GM23338 (cell line): ENCODE data around the gene EFR3B. TPM values are rescaled to one million over a fixed set of nuclear protein-coding genes. Genes with fewer than 3 reads are reported as not detected.

Experiments used
- ATAC-seq: fragments of 200-7000 bp; cut with Tn5 transposase; 3 replicates; pipeline ENCODE4 v1.9.1; 2020
- DNase-seq: peaks from one replicate; pipeline ENCODE4 v3.0.0-alpha.2; 2015; ENCODE audit warnings: low spot score
- H2AFZ ChIP-seq: fragments of 200-600 bp; sonication (generic); 2 replicates; pipeline ENCODE4 v1.8.0; 2016; ENCODE audit warnings: antibody characterized with exemption, mild to moderate bottlenecking, moderate library complexity
- H3F3A ChIP-seq: fragments of 200-600 bp; sonication (generic); replicated peaks from 2 replicates; pipeline ENCODE4 v1.8.0; 2017; ENCODE audit warnings: antibody characterized with exemption, mixed run types, low read depth
- H3K27ac ChIP-seq: fragments of 200-600 bp; sonication (generic); 2 replicates; pipeline ENCODE4 v1.6.1; 2016; ENCODE audit warnings: low read depth
- H3K27me3 ChIP-seq: fragments of 200-600 bp; sonication (generic); 2 replicates; pipeline ENCODE4 v1.8.0; 2016; ENCODE audit warnings: mild to moderate bottlenecking, mixed run types, moderate library complexity; ENCODE audit not compliant: insufficient read depth
- H3K36me3 ChIP-seq: fragments of 200-600 bp; sonication (generic); 2 replicates; pipeline ENCODE4 v1.8.0; 2016; ENCODE audit warnings: mild to moderate bottlenecking; ENCODE audit not compliant: insufficient read depth
- H3K4me1 ChIP-seq: fragments of 200-600 bp; sonication (generic); 2 replicates; pipeline ENCODE4 v1.8.0; 2016; ENCODE audit warnings: mild to moderate bottlenecking, moderate library complexity; ENCODE audit not compliant: insufficient read depth
- H3K4me2 ChIP-seq: fragments of 200-600 bp; sonication (generic); 2 replicates; pipeline ENCODE4 v1.7.1; 2017; ENCODE audit warnings: mixed run types
- H3K4me3 ChIP-seq: fragments of 200-600 bp; sonication (generic); 2 replicates; pipeline ENCODE4 v1.6.1; 2016; ENCODE audit warnings: mixed run types
- H3K79me2 ChIP-seq: fragments of 200-600 bp; sonication (generic); replicated peaks from 2 replicates; pipeline ENCODE4 v1.8.0; 2017; ENCODE audit warnings: mild to moderate bottlenecking; ENCODE audit not compliant: insufficient read depth
- H3K9me2 ChIP-seq: fragments of 200-600 bp; sonication (generic); 2 replicates; pipeline ENCODE4 v1.8.0; 2017; ENCODE audit not compliant: insufficient read depth
- H4K20me1 ChIP-seq: fragments of 200-600 bp; sonication (generic); replicated peaks from 2 replicates; pipeline ENCODE4 v1.8.0; 2017; ENCODE audit warnings: mild to moderate bottlenecking; ENCODE audit not compliant: insufficient read depth
- H3K27ac Mint-ChIP-seq: 2 replicates; pipeline ENCODE4 v1.8.0; 2020; ENCODE audit warnings: inconsistent platforms, mild to moderate bottlenecking, moderate library complexity, mixed read lengths
- H3K27me3 Mint-ChIP-seq: 3 replicates; pipeline ENCODE4 v1.8.0; 2022; ENCODE audit warnings: low read depth, mild to moderate bottlenecking, moderate library complexity, mixed read lengths, inconsistent platforms; ENCODE audit not compliant: insufficient read depth, poor library complexity
- H3K36me3 Mint-ChIP-seq: 3 replicates; pipeline ENCODE4 v1.8.0; 2021; ENCODE audit warnings: low read depth, mild to moderate bottlenecking, inconsistent platforms, moderate library complexity, mixed read lengths
- H3K4me1 Mint-ChIP-seq: 3 replicates; pipeline ENCODE4 v1.8.0; 2020; ENCODE audit warnings: mild to moderate bottlenecking, inconsistent platforms, mixed read lengths
- H3K4me3 Mint-ChIP-seq: 3 replicates; pipeline ENCODE4 v1.8.0; 2021; ENCODE audit warnings: moderate library complexity, mild to moderate bottlenecking, inconsistent platforms, mixed read lengths
- H3K9me3 Mint-ChIP-seq: 3 replicates; pipeline ENCODE4 v1.8.0; 2020; ENCODE audit warnings: moderate library complexity, mild to moderate bottlenecking, inconsistent platforms, mixed read lengths
- CREB1 ChIP-seq: fragments of 250-450 bp; sonication (Bioruptor Pico); IDR thresholded peaks from 2 replicates; pipeline ENCODE4 v1.5.0; 2020; ENCODE audit warnings: low read depth, mild to moderate bottlenecking, moderate library complexity
- EZH2 ChIP-seq: fragments of 200-600 bp; sonication (generic); IDR thresholded peaks from one replicate; pipeline ENCODE4 v1.8.0; 2017; ENCODE audit warnings: antibody characterized with exemption, mild to moderate bottlenecking, low read depth; ENCODE audit not compliant: unreplicated experiment
- EZH2phosphoT487 ChIP-seq: fragments of 200-600 bp; sonication (generic); IDR thresholded peaks from one replicate; pipeline ENCODE4 v1.8.1; 2018; ENCODE audit warnings: antibody characterized with exemption; ENCODE audit not compliant: unreplicated experiment
- NANOG ChIP-seq: IDR thresholded peaks from 2 replicates; pipeline ENCODE4 v1.6.1; 2016; ENCODE audit warnings: antibody characterized with exemption, borderline replicate concordance
- POLR2AphosphoS5 ChIP-seq: IDR thresholded peaks from 2 replicates; pipeline ENCODE4 v1.6.1; 2016; ENCODE audit warnings: antibody characterized with exemption, low read depth
- ZNF331 ChIP-seq: fragments of 250-450 bp; sonication (Bioruptor Pico); IDR thresholded peaks from 2 replicates; pipeline ENCODE4 v1.5.0; 2020; ENCODE audit warnings: low read depth, mild to moderate bottlenecking, moderate library complexity
- polyA plus RNA-seq: library from polyadenylated mRNA; unstranded; fragments of >200 nt; fragmentation: Nextera tagmentation; extraction: Ambion mirVana; gene quantifications from 2 replicates; pipeline ENCODE4 v1.2.1, GENCODE V29; 2016
- total RNA-seq: library from RNA; depleted of rRNA; stranded (reverse); fragments of >200 nt; shearing (Covaris generic); gene quantifications from 2 replicates; pipeline ENCODE4 v1.2.3, GENCODE V29; 2014
- TF ChIP-seq, protein P1 (sequence below), 2 experiments: fragments of 200-600 bp in 1 of 2; sonication (generic) in 1 of 2; conservative IDR thresholded peaks; 2 replicates each; pipeline versions ENCODE4 v1.5.1 to v1.6.1; 2016 to 2017; ENCODE audit warnings: antibody characterized with exemption in 2 of 2, low read depth in 2 of 2, mild to moderate bottlenecking in 2 of 2, moderate library complexity in 1 of 2
- TF ChIP-seq, protein P2 (sequence below): IDR thresholded peaks from one replicate; pipeline ENCODE4 v1.6.1; 2018; ENCODE audit warnings: antibody characterized with exemption; ENCODE audit not compliant: unreplicated experiment
- TF ChIP-seq, protein P3 (sequence below): IDR thresholded peaks from 2 replicates; pipeline ENCODE4 v1.6.1; 2016; ENCODE audit warnings: antibody characterized with exemption

Gene EFR3B
- total and polyA plus RNA-seq, 2 experiments from 2014 or later, result 3.3 to 10.7 TPM

DNA sequence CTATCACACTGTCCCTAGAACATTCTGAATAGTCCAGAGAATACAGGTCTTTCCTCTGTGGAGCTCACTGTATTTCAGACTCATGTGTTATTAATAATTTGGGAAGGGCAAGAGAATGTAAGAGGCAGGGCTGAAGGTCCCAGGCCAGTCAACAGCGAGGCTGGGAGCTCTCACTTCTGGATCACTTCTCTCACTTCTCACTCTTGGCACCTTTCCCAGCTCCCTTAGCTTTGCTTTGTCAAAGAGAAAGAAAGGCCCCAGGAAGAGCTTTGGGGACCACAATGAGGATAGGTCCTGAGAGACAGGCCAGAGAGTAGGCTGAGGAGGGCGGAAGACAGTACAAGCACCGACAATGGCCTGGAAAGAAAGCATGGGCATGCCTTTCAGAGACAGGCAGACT, 11.2 kb downstream of the EFR3B start:
- H3K27ac ChIP-seq, result no peak overlapping the region

More for the DNA sequence above, 11.2 kb downstream of the EFR3B start:
- Mint-ChIP-seq H3K4me3 (no peak overlapping the region), H3K36me3 (no peaks in the 10 kb centered on the region), H3K27ac (no peak overlapping the region), H3K9me3 (no peaks in the 10 kb centered on the region), H3K4me1 (peaks cover 15% of the 10 kb centered on the region), H3K27me3 (peaks cover 5% of the 10 kb centered on the region)
- Histone ChIP-seq H3K27me3 (no peaks in the 10 kb centered on the region), H4K20me1 (no peaks in the 10 kb centered on the region; the same call in none of the 2 replicates), H2AFZ (no peak overlapping the region), H3K79me2 (0 out of 2 replicates have a peak, but pooled peaks cover 2% of the 10 kb centered on the region), H3F3A (no peaks in the 10 kb centered on the region), H3K4me1 (peaks cover 14% of the 10 kb centered on the region), H3K36me3 (no peaks in the 10 kb centered on the region; the same call in 1 of the 2 replicates), H3K9me2 (no peaks in the 10 kb centered on the region), H3K4me3 (no peak overlapping the region), H3K4me2 (no peak overlapping the region)
- TF ChIP-seq NANOG, result no peak
- no peak for TF ChIP-seq POLR2AphosphoS5
- TF ChIP-seq, protein P1, sequence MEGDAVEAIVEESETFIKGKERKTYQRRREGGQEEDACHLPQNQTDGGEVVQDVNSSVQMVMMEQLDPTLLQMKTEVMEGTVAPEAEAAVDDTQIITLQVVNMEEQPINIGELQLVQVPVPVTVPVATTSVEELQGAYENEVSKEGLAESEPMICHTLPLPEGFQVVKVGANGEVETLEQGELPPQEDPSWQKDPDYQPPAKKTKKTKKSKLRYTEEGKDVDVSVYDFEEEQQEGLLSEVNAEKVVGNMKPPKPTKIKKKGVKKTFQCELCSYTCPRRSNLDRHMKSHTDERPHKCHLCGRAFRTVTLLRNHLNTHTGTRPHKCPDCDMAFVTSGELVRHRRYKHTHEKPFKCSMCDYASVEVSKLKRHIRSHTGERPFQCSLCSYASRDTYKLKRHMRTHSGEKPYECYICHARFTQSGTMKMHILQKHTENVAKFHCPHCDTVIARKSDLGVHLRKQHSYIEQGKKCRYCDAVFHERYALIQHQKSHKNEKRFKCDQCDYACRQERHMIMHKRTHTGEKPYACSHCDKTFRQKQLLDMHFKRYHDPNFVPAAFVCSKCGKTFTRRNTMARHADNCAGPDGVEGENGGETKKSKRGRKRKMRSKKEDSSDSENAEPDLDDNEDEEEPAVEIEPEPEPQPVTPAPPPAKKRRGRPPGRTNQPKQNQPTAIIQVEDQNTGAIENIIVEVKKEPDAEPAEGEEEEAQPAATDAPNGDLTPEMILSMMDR (conservative IDR thresholded peaks at IDR 0.05; ENCODE audit: low read depth in 2 of 2), result no peak
- TF ChIP-seq EZH2phosphoT487, result no peak
- TF ChIP-seq, protein P2, sequence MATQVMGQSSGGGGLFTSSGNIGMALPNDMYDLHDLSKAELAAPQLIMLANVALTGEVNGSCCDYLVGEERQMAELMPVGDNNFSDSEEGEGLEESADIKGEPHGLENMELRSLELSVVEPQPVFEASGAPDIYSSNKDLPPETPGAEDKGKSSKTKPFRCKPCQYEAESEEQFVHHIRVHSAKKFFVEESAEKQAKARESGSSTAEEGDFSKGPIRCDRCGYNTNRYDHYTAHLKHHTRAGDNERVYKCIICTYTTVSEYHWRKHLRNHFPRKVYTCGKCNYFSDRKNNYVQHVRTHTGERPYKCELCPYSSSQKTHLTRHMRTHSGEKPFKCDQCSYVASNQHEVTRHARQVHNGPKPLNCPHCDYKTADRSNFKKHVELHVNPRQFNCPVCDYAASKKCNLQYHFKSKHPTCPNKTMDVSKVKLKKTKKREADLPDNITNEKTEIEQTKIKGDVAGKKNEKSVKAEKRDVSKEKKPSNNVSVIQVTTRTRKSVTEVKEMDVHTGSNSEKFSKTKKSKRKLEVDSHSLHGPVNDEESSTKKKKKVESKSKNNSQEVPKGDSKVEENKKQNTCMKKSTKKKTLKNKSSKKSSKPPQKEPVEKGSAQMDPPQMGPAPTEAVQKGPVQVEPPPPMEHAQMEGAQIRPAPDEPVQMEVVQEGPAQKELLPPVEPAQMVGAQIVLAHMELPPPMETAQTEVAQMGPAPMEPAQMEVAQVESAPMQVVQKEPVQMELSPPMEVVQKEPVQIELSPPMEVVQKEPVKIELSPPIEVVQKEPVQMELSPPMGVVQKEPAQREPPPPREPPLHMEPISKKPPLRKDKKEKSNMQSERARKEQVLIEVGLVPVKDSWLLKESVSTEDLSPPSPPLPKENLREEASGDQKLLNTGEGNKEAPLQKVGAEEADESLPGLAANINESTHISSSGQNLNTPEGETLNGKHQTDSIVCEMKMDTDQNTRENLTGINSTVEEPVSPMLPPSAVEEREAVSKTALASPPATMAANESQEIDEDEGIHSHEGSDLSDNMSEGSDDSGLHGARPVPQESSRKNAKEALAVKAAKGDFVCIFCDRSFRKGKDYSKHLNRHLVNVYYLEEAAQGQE, result no peak
- TF ChIP-seq, protein P3, sequence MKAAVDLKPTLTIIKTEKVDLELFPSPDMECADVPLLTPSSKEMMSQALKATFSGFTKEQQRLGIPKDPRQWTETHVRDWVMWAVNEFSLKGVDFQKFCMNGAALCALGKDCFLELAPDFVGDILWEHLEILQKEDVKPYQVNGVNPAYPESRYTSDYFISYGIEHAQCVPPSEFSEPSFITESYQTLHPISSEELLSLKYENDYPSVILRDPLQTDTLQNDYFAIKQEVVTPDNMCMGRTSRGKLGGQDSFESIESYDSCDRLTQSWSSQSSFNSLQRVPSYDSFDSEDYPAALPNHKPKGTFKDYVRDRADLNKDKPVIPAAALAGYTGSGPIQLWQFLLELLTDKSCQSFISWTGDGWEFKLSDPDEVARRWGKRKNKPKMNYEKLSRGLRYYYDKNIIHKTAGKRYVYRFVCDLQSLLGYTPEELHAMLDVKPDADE, result no peak
- no peak for TF ChIP-seq ZNF331 (CRISPR knock-in tag)
- no peak for TF ChIP-seq CREB1 (CRISPR knock-in tag)
- no peak for TF ChIP-seq EZH2
- ATAC-seq (no peak), DNase-seq (no peak)
